ENCODE measurements around the gene ASIC1. TPM values are rescaled to one million over a fixed set of nuclear protein-coding genes. Genes with fewer than 3 reads are reported as not detected.

Gene ASIC1
- total RNA-seq, 1 donor from 2014 or later: 8.1 TPM

DNA sequence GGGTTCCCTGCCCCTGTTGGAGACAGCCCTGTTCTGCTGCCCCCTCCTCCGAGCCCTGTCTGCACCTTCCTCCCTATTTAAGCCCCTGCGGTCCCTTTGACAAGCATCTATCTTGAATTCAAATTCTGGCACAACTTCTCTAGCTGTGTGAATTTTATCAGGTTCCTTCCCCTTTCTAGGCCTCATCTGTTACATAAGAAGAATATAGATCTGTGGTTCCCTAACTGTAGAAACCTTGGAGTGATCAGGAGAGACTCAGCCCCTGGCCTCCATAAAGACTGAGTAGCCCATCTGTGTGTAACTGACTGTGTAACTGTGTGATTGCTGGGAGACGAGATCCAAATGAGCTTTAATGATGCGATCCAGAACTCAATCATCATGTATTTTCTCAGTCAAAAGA, 19.1 kb upstream of the ASIC1 start:
- Histone ChIP-seq H3K4me3 (ENCODE audit: insufficient read depth, low read depth, low read length) (no peak overlapping the region), H3K27ac (ENCODE audit: low read depth, low read length) (no peak overlapping the region), H2AFZ (ENCODE audit: low read depth, low read length) (no peak overlapping the region), H3K4me2 (ENCODE audit: low read length) (no peak overlapping the region), H3K9me3 (ENCODE audit: insufficient read depth, low read depth, low read length) (no peaks in the 10 kb centered on the region), H3K79me2 (ENCODE audit: insufficient read depth, low read length) (no peaks in the 10 kb centered on the region), H3K36me3 (ENCODE audit: insufficient read depth, low read length) (no peaks in the 10 kb centered on the region), H3K4me1 (ENCODE audit: insufficient read depth, low read length) (peaks cover 6% of the 10 kb centered on the region), H4K20me1 (ENCODE audit: insufficient read depth, low read length) (no peaks in the 10 kb centered on the region), H3K27me3 (ENCODE audit: insufficient read depth, low read length) (peaks cover 3% of the 10 kb centered on the region), H3K9ac (ENCODE audit: low read length) (no peak overlapping the region)
- DNase-seq (ENCODE audit: low read depth) (no peak), FAIRE-seq (no peak)
- Mint-ChIP-seq H3K4me3 (ENCODE audit: unreplicated experiment) (no peak overlapping the region), H3K27ac (ENCODE audit: unreplicated experiment) (no peak overlapping the region), H3K27me3 (ENCODE audit: low read depth, unreplicated experiment) (peaks cover 16% of the 10 kb centered on the region), H3K4me1 (ENCODE audit: low read depth, unreplicated experiment) (peaks cover 6% of the 10 kb centered on the region), H3K9me3 (ENCODE audit: unreplicated experiment) (no peaks in the 10 kb centered on the region), H3K36me3 (ENCODE audit: low read depth, unreplicated experiment) (no peaks in the 10 kb centered on the region)
- TF ChIP-seq EZH2 (IDR thresholded peaks at IDR 0.05; ENCODE audit: insufficient read depth, low read length): no peak
- TF ChIP-seq, protein P1, sequence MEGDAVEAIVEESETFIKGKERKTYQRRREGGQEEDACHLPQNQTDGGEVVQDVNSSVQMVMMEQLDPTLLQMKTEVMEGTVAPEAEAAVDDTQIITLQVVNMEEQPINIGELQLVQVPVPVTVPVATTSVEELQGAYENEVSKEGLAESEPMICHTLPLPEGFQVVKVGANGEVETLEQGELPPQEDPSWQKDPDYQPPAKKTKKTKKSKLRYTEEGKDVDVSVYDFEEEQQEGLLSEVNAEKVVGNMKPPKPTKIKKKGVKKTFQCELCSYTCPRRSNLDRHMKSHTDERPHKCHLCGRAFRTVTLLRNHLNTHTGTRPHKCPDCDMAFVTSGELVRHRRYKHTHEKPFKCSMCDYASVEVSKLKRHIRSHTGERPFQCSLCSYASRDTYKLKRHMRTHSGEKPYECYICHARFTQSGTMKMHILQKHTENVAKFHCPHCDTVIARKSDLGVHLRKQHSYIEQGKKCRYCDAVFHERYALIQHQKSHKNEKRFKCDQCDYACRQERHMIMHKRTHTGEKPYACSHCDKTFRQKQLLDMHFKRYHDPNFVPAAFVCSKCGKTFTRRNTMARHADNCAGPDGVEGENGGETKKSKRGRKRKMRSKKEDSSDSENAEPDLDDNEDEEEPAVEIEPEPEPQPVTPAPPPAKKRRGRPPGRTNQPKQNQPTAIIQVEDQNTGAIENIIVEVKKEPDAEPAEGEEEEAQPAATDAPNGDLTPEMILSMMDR (IDR thresholded peaks at IDR 0.05; ENCODE audit: insufficient read depth, low read depth, low read length): no peak

DNA sequence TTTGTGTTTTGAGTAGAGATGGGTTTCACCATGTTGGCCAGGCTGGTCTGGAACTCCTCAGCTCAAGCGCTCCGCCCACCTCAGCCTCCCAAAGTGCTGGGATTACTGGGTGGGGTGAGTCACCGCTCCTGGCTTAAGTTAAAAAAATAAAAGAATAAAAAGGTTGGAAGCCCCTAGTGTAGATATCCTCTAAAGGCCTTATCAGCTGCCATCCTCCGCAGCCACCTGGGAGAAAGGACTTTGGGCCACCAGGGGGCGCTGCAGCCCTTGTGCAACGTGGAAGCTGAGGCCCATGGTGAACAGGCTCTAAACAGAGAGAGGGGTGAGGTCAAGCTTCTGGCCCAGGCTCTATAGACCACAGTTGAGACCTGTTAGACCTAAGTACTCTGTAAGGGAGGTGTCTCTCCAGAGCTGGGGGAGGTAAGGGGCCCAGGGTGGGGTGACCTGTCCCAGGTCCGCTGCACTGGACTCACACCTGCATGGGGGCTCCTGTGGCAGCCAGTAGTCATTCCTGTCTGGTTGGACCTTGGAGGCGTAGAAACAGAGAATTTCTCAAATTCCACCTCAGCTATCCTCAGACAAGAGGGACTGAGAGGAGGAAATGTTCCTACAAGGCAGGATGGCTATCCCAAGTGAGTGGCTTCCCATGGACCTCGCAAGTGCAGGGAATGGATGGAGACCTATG, 18.1 kb upstream of the ASIC1 start:
- Histone ChIP-seq H3K79me2 (ENCODE audit: insufficient read depth, low read length) (no peaks in the 10 kb centered on the region), H2AFZ (ENCODE audit: low read depth, low read length) (no peak overlapping the region), H3K4me1 (ENCODE audit: insufficient read depth, low read length) (peaks cover 6% of the 10 kb centered on the region), H3K36me3 (ENCODE audit: insufficient read depth, low read length) (no peaks in the 10 kb centered on the region), H4K20me1 (ENCODE audit: insufficient read depth, low read length) (no peaks in the 10 kb centered on the region), H3K4me3 (ENCODE audit: insufficient read depth, low read depth, low read length) (no peak overlapping the region), H3K4me2 (ENCODE audit: low read length) (no peak overlapping the region), H3K27ac (ENCODE audit: low read depth, low read length) (no peak overlapping the region), H3K27me3 (ENCODE audit: insufficient read depth, low read length) (peaks cover 3% of the 10 kb centered on the region), H3K9ac (ENCODE audit: low read length) (no peak overlapping the region), H3K9me3 (ENCODE audit: insufficient read depth, low read depth, low read length) (no peaks in the 10 kb centered on the region)
- Mint-ChIP-seq H3K36me3 (ENCODE audit: low read depth, unreplicated experiment) (no peaks in the 10 kb centered on the region), H3K27ac (ENCODE audit: unreplicated experiment) (no peak overlapping the region), H3K27me3 (ENCODE audit: low read depth, unreplicated experiment) (peaks cover 16% of the 10 kb centered on the region), H3K4me3 (ENCODE audit: unreplicated experiment) (no peak overlapping the region), H3K4me1 (ENCODE audit: low read depth, unreplicated experiment) (peaks cover 6% of the 10 kb centered on the region), H3K9me3 (ENCODE audit: unreplicated experiment) (no peaks in the 10 kb centered on the region)
- FAIRE-seq: no peak
- TF ChIP-seq, protein P1 (IDR thresholded peaks at IDR 0.05; ENCODE audit: insufficient read depth, low read depth, low read length): peak; percentile 80
- TF ChIP-seq EZH2 (IDR thresholded peaks at IDR 0.05; ENCODE audit: insufficient read depth, low read length): no peak
- peak; percentile 59 for DNase-seq (ENCODE audit: low read depth)

DNA sequence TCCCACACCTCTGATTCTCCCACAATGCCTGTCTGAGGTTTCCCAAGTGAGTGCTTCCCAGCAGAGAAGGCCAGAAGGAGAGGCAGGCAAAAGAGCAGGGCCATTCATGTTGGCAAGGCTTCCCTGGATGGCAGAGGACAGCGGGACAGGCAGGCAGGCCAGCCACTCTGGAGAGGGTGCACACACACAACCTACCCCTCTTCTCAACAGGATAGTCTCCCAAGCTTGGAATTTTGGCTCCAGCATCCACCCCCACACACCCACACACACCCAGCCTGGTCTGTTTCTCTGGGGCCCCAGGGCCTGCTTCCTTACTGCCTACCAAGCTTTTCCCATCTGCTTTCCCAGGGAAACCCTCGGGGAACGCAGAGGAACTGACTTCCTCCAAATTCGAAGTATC, 16.7 kb upstream of the ASIC1 start:
- H3K9me3 Mint-ChIP-seq (ENCODE audit: unreplicated experiment): no peaks in the 10 kb centered on the region
- Histone ChIP-seq H3K9me3 (ENCODE audit: insufficient read depth, low read depth, low read length) (no peaks in the 10 kb centered on the region), H2AFZ (ENCODE audit: low read depth, low read length) (no peak overlapping the region), H3K4me3 (ENCODE audit: insufficient read depth, low read depth, low read length) (no peak overlapping the region), H3K27me3 (ENCODE audit: insufficient read depth, low read length) (peaks cover 3% of the 10 kb centered on the region), H3K27ac (ENCODE audit: low read depth, low read length) (no peak overlapping the region), H3K79me2 (ENCODE audit: insufficient read depth, low read length) (no peaks in the 10 kb centered on the region), H3K9ac (ENCODE audit: low read length) (no peak overlapping the region), H3K4me1 (ENCODE audit: insufficient read depth, low read length) (peaks cover 6% of the 10 kb centered on the region), H3K4me2 (ENCODE audit: low read length) (no peak overlapping the region), H3K36me3 (ENCODE audit: insufficient read depth, low read length) (no peaks in the 10 kb centered on the region), H4K20me1 (ENCODE audit: insufficient read depth, low read length) (no peaks in the 10 kb centered on the region)
- H3K27me3 Mint-ChIP-seq (ENCODE audit: low read depth, unreplicated experiment): peaks cover 16% of the 10 kb centered on the region
- no peak overlapping the region for H3K4me3 Mint-ChIP-seq (ENCODE audit: unreplicated experiment)
- H3K27ac Mint-ChIP-seq (ENCODE audit: unreplicated experiment): no peak overlapping the region
- H3K36me3 Mint-ChIP-seq (ENCODE audit: low read depth, unreplicated experiment): no peaks in the 10 kb centered on the region
- DNase-seq (ENCODE audit: low read depth) (no peak), FAIRE-seq (no peak)
- H3K4me1 Mint-ChIP-seq (ENCODE audit: low read depth, unreplicated experiment): peaks cover 6% of the 10 kb centered on the region
- TF ChIP-seq EZH2 (IDR thresholded peaks at IDR 0.05; ENCODE audit: insufficient read depth, low read length): no peak
- TF ChIP-seq, protein P1 (IDR thresholded peaks at IDR 0.05; ENCODE audit: insufficient read depth, low read depth, low read length): no peak
